Coronary artery (tissue), 2 donors: ENCODE measurements around the gene RGMB.

Experiments used
- DNase-seq: peaks from one replicate; pipeline ENCODE4 v3.0.0-alpha.2; 2017; ENCODE audit warnings: low spot score
- H3K27ac ChIP-seq, 2 donors: fragments of 200-600 bp; sonication (generic); one replicate each; pipeline ENCODE4 v1.5.1; 2016 to 2019
- H3K4me3 ChIP-seq: fragments of 200-600 bp; sonication (generic); 2 replicates; pipeline ENCODE4 v1.5.1; 2016; ENCODE audit warnings: mild to moderate bottlenecking, moderate library complexity
- TF ChIP-seq, protein P1 (sequence below): fragments of 200-600 bp; sonication (generic); IDR thresholded peaks from one replicate; pipeline ENCODE4 v1.5.1; 2019; ENCODE audit warnings: antibody characterized with exemption

RGMB gene

DNA sequence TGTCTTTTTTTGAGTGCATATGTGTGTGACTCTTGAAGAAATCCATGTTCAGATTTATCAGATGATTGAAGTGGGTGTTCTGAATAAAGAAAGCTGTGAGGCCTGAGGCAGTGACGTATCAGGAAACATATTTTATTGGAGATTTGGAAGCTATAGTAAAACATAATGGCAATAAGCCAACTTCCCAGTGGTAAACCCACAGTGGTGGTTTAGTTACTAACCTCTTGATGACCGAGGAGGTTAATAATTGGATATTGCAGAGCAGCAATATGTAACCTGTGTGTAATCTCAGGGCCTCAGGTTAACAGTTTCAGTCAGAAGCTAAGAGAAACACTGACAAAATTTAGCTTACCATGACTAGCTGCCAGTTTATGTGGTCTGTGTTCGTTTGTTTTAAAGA is 6.9 kb downstream of the RGMB start:
- DNase-seq = no peak
- Histone ChIP-seq H3K4me3 (no peak overlapping the region), H3K27ac (no peak overlapping the region)
- TF ChIP-seq, protein P1, sequence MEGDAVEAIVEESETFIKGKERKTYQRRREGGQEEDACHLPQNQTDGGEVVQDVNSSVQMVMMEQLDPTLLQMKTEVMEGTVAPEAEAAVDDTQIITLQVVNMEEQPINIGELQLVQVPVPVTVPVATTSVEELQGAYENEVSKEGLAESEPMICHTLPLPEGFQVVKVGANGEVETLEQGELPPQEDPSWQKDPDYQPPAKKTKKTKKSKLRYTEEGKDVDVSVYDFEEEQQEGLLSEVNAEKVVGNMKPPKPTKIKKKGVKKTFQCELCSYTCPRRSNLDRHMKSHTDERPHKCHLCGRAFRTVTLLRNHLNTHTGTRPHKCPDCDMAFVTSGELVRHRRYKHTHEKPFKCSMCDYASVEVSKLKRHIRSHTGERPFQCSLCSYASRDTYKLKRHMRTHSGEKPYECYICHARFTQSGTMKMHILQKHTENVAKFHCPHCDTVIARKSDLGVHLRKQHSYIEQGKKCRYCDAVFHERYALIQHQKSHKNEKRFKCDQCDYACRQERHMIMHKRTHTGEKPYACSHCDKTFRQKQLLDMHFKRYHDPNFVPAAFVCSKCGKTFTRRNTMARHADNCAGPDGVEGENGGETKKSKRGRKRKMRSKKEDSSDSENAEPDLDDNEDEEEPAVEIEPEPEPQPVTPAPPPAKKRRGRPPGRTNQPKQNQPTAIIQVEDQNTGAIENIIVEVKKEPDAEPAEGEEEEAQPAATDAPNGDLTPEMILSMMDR = no peak

DNA sequence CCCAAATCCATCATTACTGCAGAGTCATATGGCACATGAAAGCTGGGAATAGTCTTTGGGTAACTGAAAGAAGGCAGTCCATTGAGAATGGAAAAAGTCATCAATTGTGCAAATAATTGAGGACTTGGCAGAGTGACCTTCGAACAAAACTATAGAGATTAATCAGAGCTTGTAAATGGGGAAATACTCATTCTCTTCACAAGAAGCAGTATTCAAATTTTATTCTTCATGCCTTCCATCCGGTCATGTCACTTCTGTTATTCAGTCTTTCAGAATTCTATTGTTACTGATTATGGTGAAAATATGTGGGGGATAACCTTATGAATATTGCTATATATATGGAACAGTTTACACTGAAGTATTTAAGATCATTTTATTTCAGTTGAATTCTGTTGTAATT is 8.1 kb downstream of the RGMB start:
- TF ChIP-seq, protein P1 = no peak

DNA sequence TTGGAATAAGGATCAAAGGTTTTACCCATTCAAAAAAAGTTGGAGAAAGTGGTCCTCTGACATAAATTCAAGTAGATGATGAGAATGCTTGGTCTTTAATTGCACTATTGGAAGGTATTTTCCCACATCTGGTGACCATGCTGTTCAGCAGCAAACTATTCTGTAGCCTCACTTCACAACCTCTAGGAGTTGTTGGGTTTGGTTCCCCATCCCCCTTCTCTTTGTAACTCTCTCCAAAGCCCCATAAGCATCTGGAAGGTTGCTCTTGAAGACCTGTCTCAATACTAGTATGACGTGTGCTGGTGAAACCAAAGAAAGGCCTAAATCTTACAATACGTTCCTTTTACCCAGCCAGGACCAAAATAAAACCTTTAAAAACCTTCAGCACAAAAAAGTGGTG is 8.5 kb downstream of the RGMB start:
- no peak for DNase-seq
- no peak overlapping the region for H3K27ac ChIP-seq
- no peak overlapping the region for H3K4me3 ChIP-seq
- TF ChIP-seq, protein P1 = no peak

More for the DNA sequence above, 8.1 kb downstream of the RGMB start:
- no peak overlapping the region for H3K4me3 ChIP-seq
- DNase-seq = no peak
- H3K27ac ChIP-seq = no peak overlapping the region

DNA sequence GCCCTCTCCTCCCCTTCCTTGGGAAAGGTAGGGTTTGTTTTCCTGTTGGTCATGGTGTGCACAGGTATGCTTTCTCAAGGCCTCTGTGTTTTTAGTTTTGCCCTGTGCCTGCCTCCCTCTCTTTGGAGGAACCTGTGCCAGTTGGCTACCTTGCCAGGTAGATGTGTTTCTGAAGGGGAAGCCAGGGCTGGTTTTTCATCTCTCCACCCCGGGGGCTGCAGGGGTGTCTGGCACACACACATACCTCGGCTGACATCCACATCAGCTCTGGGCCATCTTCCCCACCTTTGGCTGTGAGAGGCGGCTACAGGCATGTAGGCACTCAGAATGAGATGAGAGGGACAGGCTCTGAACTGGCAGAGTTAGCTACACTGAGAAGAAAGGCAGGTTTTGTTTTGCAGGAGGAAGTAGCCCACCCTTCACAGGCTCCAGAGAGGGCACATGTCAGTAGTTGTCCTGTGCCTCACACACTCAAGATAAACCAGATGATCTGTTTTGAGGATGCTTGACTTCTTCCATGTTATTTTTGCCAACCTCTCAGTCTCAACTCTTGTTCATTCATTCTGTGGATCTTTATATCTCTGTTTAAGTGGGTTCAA is 9.7 kb downstream of the RGMB start:
- TF ChIP-seq, protein P1 = no peak
- no peak for DNase-seq
- Histone ChIP-seq H3K27ac (no peak overlapping the region), H3K4me3 (no peak overlapping the region)

DNA sequence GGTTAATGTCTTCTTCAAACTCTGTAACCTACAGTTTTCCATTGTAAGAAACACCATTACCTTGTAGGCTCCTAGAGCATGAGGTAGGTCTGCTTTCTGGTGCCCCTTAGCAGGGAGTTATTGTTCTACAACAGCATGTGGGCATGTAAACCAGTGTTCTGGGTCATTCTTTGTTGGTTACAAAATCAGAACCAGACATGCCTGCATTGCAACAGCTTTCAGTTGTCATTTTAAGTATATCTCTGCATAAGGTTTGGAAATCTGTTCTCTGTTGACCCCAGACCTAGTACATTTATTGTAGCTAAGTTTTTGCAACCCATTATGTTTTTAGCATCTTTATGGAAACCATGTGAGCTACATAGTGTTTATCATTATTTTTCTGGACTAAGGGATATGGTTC is 10.9 kb downstream of the RGMB start:
- no peak overlapping the region for H3K27ac ChIP-seq
- no peak overlapping the region for H3K4me3 ChIP-seq
- DNase-seq = no peak
- TF ChIP-seq, protein P1 = no peak

DNA sequence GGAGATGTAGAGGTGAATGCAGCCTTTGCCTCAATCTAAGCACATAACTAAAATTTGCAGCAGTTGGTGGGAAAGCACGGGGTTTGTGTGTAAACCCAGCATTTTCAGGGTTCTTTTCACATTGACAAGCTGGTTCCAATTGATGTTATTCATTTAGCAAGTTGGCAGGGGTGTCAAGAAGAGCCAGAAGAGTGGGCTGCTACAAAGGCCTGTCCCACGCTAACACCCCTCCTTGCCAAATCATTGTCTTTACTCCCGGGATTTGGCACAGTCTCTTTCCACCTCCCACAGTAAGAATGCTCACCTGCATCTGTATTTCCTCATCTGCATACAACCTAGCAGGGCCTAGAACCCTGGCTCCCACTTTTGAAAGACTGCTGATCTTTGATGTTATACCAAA is 11.8 kb downstream of the RGMB start:
- no peak overlapping the region for H3K4me3 ChIP-seq
- TF ChIP-seq, protein P1 = no peak
- no peak for DNase-seq
- no peak overlapping the region for H3K27ac ChIP-seq

DNA sequence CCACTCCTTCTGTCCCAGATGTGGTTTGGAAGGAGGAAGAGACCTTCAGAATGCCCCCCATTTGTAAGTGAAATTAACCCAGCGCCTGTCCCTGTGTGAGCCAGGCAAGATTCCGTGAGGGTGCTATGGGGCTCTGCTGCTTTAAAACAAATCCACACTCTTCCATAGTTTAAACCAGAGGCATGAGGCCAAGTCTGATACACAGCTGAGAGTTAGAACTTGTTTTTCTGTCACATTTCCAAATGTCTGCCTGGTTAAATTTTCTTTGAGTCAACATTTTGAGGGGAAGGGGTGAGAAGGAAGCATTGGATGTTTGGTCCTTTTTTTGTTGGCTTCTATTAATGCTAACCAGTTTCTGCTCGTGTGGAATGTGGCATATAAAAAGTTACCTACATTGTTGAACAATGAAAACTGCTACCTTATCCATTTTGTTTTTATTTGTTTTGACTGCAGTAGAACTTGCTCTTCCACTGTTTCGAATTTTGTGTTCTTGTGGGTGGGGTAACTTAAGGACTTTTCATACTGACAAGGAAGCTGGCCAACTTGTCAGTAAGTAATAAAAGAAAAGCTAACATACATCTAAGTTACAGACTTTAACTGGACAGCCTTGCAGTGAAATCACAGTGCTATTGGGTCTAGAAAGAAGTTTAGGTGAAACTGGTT is 12.9 kb downstream of the RGMB start:
- TF ChIP-seq, protein P1 = no peak
- no peak overlapping the region for H3K4me3 ChIP-seq
- no peak for DNase-seq
- no peak overlapping the region for H3K27ac ChIP-seq
